Neural progenitor cell (in vitro differentiated cells): ENCODE results near the gene ZSWIM6.

ENCODE experiments used
- CTCF ChIP-seq: fragments of 200-600 bp; sonication (generic); IDR thresholded peaks from 2 replicates; pipeline ENCODE4 v1.5.1; 2017; ENCODE audit warnings: antibody characterized with exemption, mild to moderate bottlenecking
- EZH2 ChIP-seq: fragments of 200-600 bp; sonication (generic); IDR thresholded peaks from 2 replicates; pipeline ENCODE4 v1.6.1; 2017; ENCODE audit warnings: antibody characterized with exemption, mild to moderate bottlenecking, moderate library complexity

DNA sequence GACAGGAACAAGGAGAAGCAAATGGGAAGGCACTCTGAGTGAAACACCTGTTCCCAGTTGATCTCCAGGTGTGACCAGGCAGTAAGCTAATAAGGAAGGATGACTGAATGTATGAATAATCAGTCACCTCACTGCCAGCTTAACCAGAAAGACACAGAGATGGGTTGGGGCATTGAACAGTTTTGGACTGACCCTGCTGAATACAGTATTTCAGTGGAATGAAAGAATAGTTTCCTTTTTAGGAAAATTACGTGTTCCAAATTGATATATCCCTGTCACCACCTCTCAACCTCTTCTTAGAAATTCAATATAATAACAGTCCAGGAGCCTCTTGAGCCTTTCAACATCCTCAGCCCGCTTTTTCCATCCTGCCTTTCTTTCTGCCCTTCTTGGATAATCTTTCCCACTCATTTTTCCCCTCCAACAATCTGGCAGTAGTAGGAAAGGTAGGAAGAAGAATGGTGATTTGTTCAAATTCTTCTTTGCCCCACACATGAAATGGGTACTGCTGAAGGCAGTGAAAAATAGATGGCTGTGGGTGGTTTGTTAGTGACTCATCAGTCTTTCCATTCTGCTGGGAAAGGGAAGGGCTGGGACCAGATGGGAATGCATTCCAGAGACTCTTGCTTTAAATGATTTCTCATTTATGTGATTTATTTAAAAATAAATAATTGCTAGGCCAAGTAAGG, 117.9 kb downstream of the ZSWIM6 start:
- no peak for TF ChIP-seq CTCF
- TF ChIP-seq EZH2, result no peak
